WTC11 (cell line): Measurements from ENCODE around the gene TRPM7. TPM values are rescaled to one million over a fixed set of nuclear protein-coding genes. Genes with fewer than 3 reads are reported as not detected.

Experiments
- ATAC-seq: fragments of 200-7000 bp; cut with Tn5 transposase; 2 replicates; pipeline ENCODE4 v1.10.0; 2021; ENCODE audit warnings: mild to moderate bottlenecking, moderate library complexity
- CTCF ChIA-PET: fragments of 300-600 bp; sonication (Branson Sonifier 250); formaldehyde crosslinking; loops from one replicate; lab custom pipeline; 2021; ENCODE audit warnings: antibody characterized with exemption; lab: Charles Lee
- POLR2A ChIA-PET: fragments of 350-600 bp; sonication (Branson Sonifier 250); formaldehyde crosslinking; loops from one replicate; lab custom pipeline; 2021; ENCODE audit warnings: antibody characterized with exemption; lab: Charles Lee
- DNase-seq: peaks from one replicate; pipeline ENCODE4 v3.0.0; 2021; ENCODE audit warnings: low spot score
- H3K27ac Mint-ChIP-seq: 2 replicates; pipeline ENCODE4 v1.8.0; 2021; ENCODE audit warnings: mixed read lengths
- H3K27me3 Mint-ChIP-seq: 2 replicates; pipeline ENCODE4 v1.8.0; 2021; ENCODE audit warnings: low read depth, mild to moderate bottlenecking, moderate library complexity, mixed read lengths
- H3K36me3 Mint-ChIP-seq: 2 replicates; pipeline ENCODE4 v1.8.0; 2021; ENCODE audit warnings: mixed read lengths
- H3K4me1 Mint-ChIP-seq: 2 replicates; pipeline ENCODE4 v1.8.0; 2022; ENCODE audit warnings: mixed read lengths
- H3K4me3 Mint-ChIP-seq: 2 replicates; pipeline ENCODE4 v1.8.0; 2021; ENCODE audit warnings: mild to moderate bottlenecking, moderate library complexity, mixed read lengths
- H3K9me3 Mint-ChIP-seq: 2 replicates; pipeline ENCODE4 v1.8.0; 2021; ENCODE audit warnings: mixed read lengths
- CBFB ChIP-seq: sonication (generic); formaldehyde crosslinking; IDR thresholded peaks from 2 replicates; pipeline ENCODE4 v1.8.1; 2022; ENCODE audit warnings: mild to moderate bottlenecking, low read depth, missing genetic modification reagents
- CREB1 ChIP-seq: sonication (generic); formaldehyde crosslinking; IDR thresholded peaks from 2 replicates; pipeline ENCODE4 v1.8.0; 2023; ENCODE audit warnings: mild to moderate bottlenecking, missing genetic modification reagents
- E2F1 ChIP-seq: sonication (generic); formaldehyde crosslinking; IDR thresholded peaks from 2 replicates; pipeline ENCODE4 v1.8.0; 2022; ENCODE audit warnings: mild to moderate bottlenecking, missing genetic modification reagents
- ELF4 ChIP-seq: sonication (generic); formaldehyde crosslinking; IDR thresholded peaks from 2 replicates; pipeline ENCODE4 v1.8.1; 2022; ENCODE audit warnings: low read depth, mild to moderate bottlenecking, moderate library complexity, missing genetic modification reagents
- FOXK1 ChIP-seq: sonication (generic); formaldehyde crosslinking; IDR thresholded peaks from 2 replicates; pipeline ENCODE4 v1.8.0; 2022; ENCODE audit warnings: mild to moderate bottlenecking, moderate library complexity, missing genetic modification reagents
- GABPB1 ChIP-seq: sonication (generic); formaldehyde crosslinking; IDR thresholded peaks from 2 replicates; pipeline ENCODE4 v1.8.1; 2023; ENCODE audit warnings: mild to moderate bottlenecking, missing genetic modification reagents
- GRHL2 ChIP-seq: fragments of 250-450 bp; sonication (Bioruptor Pico); IDR thresholded peaks from 2 replicates; pipeline ENCODE4 v1.8.0; 2022; ENCODE audit warnings: mild to moderate bottlenecking, moderate library complexity; ENCODE audit not compliant: insufficient replicate concordance, severe bottlenecking
- IRF2 ChIP-seq: sonication (generic); formaldehyde crosslinking; IDR thresholded peaks from 2 replicates; pipeline ENCODE4 v1.8.0; 2022; ENCODE audit warnings: low read depth, missing genetic modification reagents, borderline replicate concordance
- JUN ChIP-seq: sonication (generic); formaldehyde crosslinking; IDR thresholded peaks from 2 replicates; pipeline ENCODE4 v1.8.0; 2023; ENCODE audit warnings: mild to moderate bottlenecking, missing genetic modification reagents
- MLX ChIP-seq: sonication (generic); formaldehyde crosslinking; IDR thresholded peaks from 2 replicates; pipeline ENCODE4 v1.8.1; 2023; ENCODE audit warnings: mild to moderate bottlenecking, missing genetic modification reagents, moderate library complexity
- MXD4 ChIP-seq: fragments of 250-450 bp; sonication (Bioruptor Pico); IDR thresholded peaks from 2 replicates; pipeline ENCODE4 v1.8.0; 2021; ENCODE audit warnings: mild to moderate bottlenecking, moderate library complexity, borderline replicate concordance
- NFYB ChIP-seq: sonication (generic); formaldehyde crosslinking; conservative IDR thresholded peaks from 2 replicates; pipeline ENCODE4 v1.8.0; 2022; ENCODE audit warnings: low read depth, missing genetic modification reagents
- NR1H2 ChIP-seq: sonication (generic); formaldehyde crosslinking; IDR thresholded peaks from 2 replicates; pipeline ENCODE4 v1.9.0; 2021; ENCODE audit warnings: mild to moderate bottlenecking, moderate library complexity, missing genetic modification reagents
- OVOL2 ChIP-seq: fragments of 250-450 bp; sonication (Bioruptor Pico); IDR thresholded peaks from 2 replicates; pipeline ENCODE4 v1.9.0; 2021; ENCODE audit warnings: mild to moderate bottlenecking, borderline replicate concordance
- PRRX2 ChIP-seq: fragments of 250-450 bp; sonication (Bioruptor Pico); IDR thresholded peaks from 2 replicates; pipeline ENCODE4 v1.8.0; 2021; ENCODE audit warnings: mild to moderate bottlenecking
- RORB ChIP-seq: fragments of 250-450 bp; sonication (Bioruptor Pico); IDR thresholded peaks from 2 replicates; pipeline ENCODE4 v1.9.0; 2021; ENCODE audit warnings: mild to moderate bottlenecking
- TEAD4 ChIP-seq: sonication (generic); formaldehyde crosslinking; IDR thresholded peaks from 2 replicates; pipeline ENCODE4 v1.8.0; 2022; ENCODE audit warnings: mild to moderate bottlenecking, missing genetic modification reagents
- ZNF138 ChIP-seq: sonication (generic); formaldehyde crosslinking; conservative IDR thresholded peaks from 2 replicates; pipeline ENCODE4 v1.8.1; 2022; ENCODE audit warnings: mild to moderate bottlenecking, moderate library complexity, missing genetic modification reagents
- ZNF232 ChIP-seq: sonication (generic); formaldehyde crosslinking; IDR thresholded peaks from 2 replicates; pipeline ENCODE4 v1.8.0; 2022; ENCODE audit warnings: mild to moderate bottlenecking, missing genetic modification reagents
- ZNF317 ChIP-seq: sonication (generic); formaldehyde crosslinking; IDR thresholded peaks from 2 replicates; pipeline ENCODE4 v1.8.1; 2023; ENCODE audit warnings: low read depth, mild to moderate bottlenecking, moderate library complexity, missing genetic modification reagents, borderline replicate concordance
- total RNA-seq: library from RNA; stranded (reverse); gene quantifications from 3 replicates; pipeline ENCODE4 v1.2.3, GENCODE V29; 2021
- TF ChIP-seq, protein P1 (sequence below): sonication (generic); formaldehyde crosslinking; IDR thresholded peaks from 2 replicates; pipeline ENCODE4 v1.8.0; 2022; ENCODE audit warnings: missing genetic modification reagents
- TF ChIP-seq, protein P2 (sequence below): sonication (generic); formaldehyde crosslinking; IDR thresholded peaks from 2 replicates; pipeline ENCODE4 v1.8.1; 2023; ENCODE audit warnings: mild to moderate bottlenecking, moderate library complexity, missing genetic modification reagents

The TRPM7 gene
- total RNA-seq, 1 experiment from 2014 or later, result 24.0 TPM

- H3K4me1 Mint-ChIP-seq, result no peaks in the 10 kb centered on the region
- no peaks in the 10 kb centered on the region for H3K27me3 Mint-ChIP-seq
- TF ChIP-seq GABPB1 (CRISPR knock-in tag) (peak; percentile 64), CREB1 (no peak)
- ChIA-PET CTCF (no interaction called here), POLR2A (no interaction called here)
- DNase-seq (no peak), ATAC-seq (no peak)
- peaks cover 7% of the 10 kb centered on the region for H3K36me3 Mint-ChIP-seq
- no peak overlapping the region for H3K4me3 Mint-ChIP-seq
- H3K9me3 Mint-ChIP-seq, result no peaks in the 10 kb centered on the region
- no peak overlapping the region for H3K27ac Mint-ChIP-seq
Observed at GRCh38 chr15:50718700-50719125, 32.1 kb upstream of the TRPM7 start.

- no peak overlapping the region for H3K27ac Mint-ChIP-seq
- TF ChIP-seq NR1H2 (CRISPR knock-in tag) (no peak), ZNF138 (CRISPR knock-in tag) (no peak), FOXK1 (CRISPR knock-in tag) (no peak), MXD4 (CRISPR knock-in tag) (no peak), E2F1 (CRISPR knock-in tag) (no peak), OVOL2 (CRISPR knock-in tag) (no peak), PRRX2 (CRISPR knock-in tag) (no peak), GRHL2 (CRISPR knock-in tag) (no peak), MLX (CRISPR knock-in tag) (no peak), JUN (no peak), RORB (CRISPR knock-in tag) (no peak), ZNF317 (no peak)
- TF ChIP-seq, protein P1, sequence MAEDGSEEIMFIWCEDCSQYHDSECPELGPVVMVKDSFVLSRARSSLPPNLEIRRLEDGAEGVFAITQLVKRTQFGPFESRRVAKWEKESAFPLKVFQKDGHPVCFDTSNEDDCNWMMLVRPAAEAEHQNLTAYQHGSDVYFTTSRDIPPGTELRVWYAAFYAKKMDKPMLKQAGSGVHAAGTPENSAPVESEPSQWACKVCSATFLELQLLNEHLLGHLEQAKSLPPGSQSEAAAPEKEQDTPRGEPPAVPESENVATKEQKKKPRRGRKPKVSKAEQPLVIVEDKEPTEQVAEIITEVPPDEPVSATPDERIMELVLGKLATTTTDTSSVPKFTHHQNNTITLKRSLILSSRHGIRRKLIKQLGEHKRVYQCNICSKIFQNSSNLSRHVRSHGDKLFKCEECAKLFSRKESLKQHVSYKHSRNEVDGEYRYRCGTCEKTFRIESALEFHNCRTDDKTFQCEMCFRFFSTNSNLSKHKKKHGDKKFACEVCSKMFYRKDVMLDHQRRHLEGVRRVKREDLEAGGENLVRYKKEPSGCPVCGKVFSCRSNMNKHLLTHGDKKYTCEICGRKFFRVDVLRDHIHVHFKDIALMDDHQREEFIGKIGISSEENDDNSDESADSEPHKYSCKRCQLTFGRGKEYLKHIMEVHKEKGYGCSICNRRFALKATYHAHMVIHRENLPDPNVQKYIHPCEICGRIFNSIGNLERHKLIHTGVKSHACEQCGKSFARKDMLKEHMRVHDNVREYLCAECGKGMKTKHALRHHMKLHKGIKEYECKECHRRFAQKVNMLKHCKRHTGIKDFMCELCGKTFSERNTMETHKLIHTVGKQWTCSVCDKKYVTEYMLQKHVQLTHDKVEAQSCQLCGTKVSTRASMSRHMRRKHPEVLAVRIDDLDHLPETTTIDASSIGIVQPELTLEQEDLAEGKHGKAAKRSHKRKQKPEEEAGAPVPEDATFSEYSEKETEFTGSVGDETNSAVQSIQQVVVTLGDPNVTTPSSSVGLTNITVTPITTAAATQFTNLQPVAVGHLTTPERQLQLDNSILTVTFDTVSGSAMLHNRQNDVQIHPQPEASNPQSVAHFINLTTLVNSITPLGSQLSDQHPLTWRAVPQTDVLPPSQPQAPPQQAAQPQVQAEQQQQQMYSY (CRISPR knock-in tag), result no peak
- no peaks in the 10 kb centered on the region for H3K4me1 Mint-ChIP-seq
- POLR2A ChIA-PET, result no interaction called here
- DNase-seq, result no peak
- no peaks in the 10 kb centered on the region for H3K9me3 Mint-ChIP-seq
- no peak for ATAC-seq
- H3K4me3 Mint-ChIP-seq, result no peak overlapping the region
- H3K36me3 Mint-ChIP-seq, result no peaks in the 10 kb centered on the region; the same call in 1 of the 2 replicates
- CTCF ChIA-PET, result no interaction called here
- H3K27me3 Mint-ChIP-seq, result no peaks in the 10 kb centered on the region
Observed at GRCh38 chr15:50712018-50712417, 25.4 kb upstream of the TRPM7 start.

DNA sequence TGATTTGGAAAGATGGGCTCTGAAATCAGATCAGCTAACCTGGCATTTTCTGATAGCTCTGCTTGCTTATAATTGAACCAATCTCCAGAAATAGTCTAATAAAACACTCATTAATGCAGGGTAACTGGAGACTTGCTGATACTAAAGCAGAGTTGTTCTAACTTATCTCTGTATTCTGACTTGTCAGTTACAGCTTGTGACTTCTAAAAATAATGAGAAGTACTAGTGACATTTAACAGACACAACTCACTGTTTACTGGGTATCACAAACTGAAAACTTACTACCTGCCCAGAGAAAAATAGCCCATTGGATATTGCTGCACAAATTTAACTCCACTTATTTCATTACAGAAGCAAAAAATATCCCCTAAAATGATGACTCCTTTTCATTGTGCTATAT is 24.0 kb upstream of the TRPM7 start:
- CTCF ChIA-PET, result no interaction called here
- no peak overlapping the region for H3K27ac Mint-ChIP-seq
- H3K36me3 Mint-ChIP-seq, result no peaks in the 10 kb centered on the region; the same call in 1 of the 2 replicates
- no peak overlapping the region for H3K4me3 Mint-ChIP-seq
- no peaks in the 10 kb centered on the region for H3K4me1 Mint-ChIP-seq
- H3K27me3 Mint-ChIP-seq, result no peaks in the 10 kb centered on the region
- POLR2A ChIA-PET, result interaction anchor here (0.5 kb wide), 1 partner anchor 476 kb away, joined by 5 read pairs; no protein-coding TSS in a partner anchor
- DNase-seq (no peak), ATAC-seq (no peak)
- H3K9me3 Mint-ChIP-seq, result no peaks in the 10 kb centered on the region
- TF ChIP-seq NFYB (CRISPR knock-in tag) (no peak), CBFB (CRISPR knock-in tag) (no peak), ZNF232 (no peak), TEAD4 (CRISPR knock-in tag) (no peak), ELF4 (CRISPR knock-in tag) (no peak), IRF2 (CRISPR knock-in tag) (no peak)
- TF ChIP-seq, protein P2, sequence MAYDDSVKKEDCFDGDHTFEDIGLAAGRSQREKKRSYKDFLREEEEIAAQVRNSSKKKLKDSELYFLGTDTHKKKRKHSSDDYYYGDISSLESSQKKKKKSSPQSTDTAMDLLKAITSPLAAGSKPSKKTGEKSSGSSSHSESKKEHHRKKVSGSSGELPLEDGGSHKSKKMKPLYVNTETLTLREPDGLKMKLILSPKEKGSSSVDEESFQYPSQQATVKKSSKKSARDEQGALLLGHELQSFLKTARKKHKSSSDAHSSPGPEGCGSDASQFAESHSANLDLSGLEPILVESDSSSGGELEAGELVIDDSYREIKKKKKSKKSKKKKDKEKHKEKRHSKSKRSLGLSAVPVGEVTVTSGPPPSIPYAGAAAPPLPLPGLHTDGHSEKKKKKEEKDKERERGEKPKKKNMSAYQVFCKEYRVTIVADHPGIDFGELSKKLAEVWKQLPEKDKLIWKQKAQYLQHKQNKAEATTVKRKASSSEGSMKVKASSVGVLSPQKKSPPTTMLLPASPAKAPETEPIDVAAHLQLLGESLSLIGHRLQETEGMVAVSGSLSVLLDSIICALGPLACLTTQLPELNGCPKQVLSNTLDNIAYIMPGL (CRISPR knock-in tag), result no peak
- TF ChIP-seq, all 79 proteins: peak for 0
